Measurements from ENCODE around the gene ADIPOR1. TPM values are rescaled to one million over a fixed set of nuclear protein-coding genes. Genes with fewer than 3 reads are reported as not detected.
A peak's percentile ranks its signal among the peaks of the same experiment; 100 is the strongest.

The ADIPOR1 gene
- total RNA-seq, 1 donor from 2014 or later = 92.9 TPM

DNA sequence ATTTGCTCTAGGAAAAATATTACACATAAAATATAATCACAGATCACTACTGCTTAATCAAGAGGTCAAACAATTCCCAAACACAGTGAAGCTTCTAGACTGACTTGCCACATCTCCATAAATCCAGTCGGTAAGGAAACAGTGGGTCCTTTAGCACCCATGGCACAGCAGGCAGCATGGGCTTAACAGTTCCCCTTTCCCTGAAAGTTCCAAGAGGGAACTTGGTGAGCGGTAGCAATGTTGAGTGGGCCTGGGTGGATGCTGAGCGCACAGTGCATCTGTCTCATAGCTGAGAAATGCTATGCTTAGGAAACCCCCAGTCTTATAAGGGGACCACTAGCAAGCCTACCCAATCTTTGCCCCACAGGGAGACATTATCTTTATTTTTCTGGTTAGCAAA, 16.7 kb upstream of the ADIPOR1 start:
- DNase-seq (ENCODE audit: extremely low read depth, low read depth, low spot score) = no peak

DNA sequence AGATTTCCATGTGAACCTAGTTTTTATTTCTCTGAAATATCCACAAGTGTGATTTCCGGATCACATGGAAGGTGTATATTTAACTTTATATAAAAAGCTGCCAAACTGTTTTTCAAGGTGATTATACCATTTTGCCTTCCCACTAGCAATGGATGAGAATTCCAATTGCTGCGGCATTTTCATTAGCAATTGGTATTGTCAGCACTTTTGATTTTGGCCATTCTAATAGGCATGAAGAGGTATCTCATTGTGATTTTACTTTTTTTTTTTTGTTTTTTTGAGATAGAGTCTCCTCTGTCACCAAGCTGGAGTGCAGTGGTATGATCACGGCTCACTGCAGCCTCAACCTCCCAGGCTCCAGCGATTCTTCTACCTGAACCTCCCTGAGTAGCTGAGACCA, 13.9 kb upstream of the ADIPOR1 start:
- no peak for DNase-seq (ENCODE audit: extremely low read depth, low read depth, low spot score)

DNA sequence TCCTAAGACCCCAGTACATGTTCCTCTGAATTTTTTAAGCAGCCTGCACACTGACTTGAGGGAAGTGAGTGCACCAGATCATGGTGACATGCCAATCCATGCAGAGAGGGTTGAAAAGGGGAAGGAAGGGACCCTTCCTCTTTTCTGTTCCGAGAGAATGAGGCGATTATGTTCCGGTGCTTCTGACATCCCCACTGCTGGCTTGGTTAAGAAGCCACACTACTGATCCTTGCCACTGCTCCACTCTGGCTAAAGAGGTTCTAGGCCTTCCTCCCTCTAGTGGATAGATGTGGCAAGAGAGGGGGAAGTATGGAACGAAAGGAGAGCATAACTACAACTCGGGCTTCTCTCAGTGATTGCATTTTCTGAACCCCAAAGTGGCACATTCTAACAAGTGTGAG, 10.8 kb upstream of the ADIPOR1 start:
- DNase-seq (ENCODE audit: extremely low read depth, low read depth, low spot score) = no peak

DNA sequence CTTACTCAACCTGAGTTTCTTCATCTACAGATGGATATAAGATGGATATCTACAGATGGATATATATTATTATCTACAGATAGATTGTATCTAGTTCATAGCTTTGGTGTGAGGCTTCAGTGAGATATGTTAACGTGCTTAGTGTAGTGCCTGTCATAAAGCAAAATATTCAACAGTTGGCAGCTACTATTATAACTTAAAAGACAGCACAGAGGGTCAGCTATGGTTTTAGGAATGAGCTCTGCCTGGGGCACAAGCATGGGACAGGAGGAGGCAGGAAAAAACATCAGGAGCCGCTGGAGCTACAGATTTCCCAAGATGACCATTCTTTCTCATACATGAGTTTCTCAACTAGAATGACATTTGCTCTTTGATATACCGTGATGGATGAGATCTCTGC, 10.2 kb upstream of the ADIPOR1 start:
- DNase-seq (ENCODE audit: extremely low read depth, low read depth, low spot score) = no peak

DNA sequence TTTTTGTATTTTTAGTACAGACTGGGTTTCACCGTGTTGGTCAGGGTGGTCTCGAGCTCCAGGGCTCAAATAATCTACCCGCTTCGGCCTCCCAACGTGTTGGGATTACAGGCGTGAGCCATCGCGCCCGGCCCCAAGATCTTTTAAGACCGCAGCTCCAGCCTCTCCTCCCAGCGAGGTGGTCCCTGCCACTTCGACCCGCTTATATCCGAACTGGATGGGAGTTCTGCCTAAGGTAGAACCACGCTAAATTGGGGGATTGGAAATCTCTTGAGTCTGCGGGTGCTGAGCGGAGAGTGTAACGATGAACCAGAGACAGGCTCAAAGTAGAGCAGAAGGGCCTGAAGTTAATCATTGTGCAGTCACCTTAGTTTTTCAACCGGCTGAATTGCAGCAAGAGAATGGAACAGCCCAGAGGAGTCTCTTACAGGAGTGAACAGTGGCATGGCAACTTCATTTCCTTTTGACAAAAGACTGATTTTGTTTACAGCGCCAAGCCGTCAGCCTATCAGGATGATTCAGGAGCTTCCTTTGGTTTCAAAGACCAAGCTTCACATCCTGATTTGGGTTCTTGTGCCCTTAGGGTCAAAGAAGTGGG, 9.7 kb upstream of the ADIPOR1 start:
- DNase-seq (ENCODE audit: extremely low read depth, low read depth, low spot score) = no peak

DNA sequence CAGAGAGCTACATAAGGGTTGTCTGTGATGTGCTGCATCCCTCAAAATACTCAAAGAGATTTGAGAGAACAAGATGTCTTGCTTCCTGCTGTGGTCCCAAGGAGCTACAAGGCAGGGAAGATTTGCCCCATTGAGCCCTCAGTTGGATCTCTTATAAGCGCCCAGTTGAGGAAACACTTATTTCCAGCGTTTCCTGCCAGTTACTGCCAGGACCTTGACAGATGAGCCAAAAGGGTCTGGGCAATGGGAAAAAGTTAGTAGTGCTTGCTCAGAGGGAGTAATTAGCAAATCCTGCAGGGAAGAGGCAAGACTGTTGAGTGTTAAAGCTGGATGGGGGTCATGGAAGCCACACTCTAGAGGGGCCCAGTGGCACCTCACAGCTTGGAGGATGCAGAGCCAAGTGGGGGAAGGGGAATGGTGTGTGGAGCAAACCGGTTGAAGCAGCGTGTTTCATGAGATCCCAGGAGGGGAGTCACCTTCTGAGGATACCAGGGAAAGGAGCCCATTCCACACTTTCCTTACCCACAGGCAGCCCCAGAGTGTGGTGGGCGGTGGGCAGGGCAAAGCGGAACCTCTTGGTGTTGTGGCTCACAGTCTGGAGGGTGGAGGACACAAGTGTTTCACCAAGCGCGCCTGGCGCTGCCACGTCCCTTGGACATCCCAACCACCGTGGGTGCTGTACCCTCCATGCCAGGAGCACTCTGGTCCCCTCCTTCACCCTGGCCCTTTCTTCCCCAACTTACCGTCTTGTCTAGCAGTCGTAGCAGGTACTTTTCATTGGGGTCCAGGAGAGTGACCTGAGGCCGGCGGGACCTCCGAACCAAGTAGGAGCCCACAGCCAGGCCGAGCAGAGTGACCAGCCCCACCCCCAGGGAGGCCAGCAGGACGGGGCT, 8.1 kb upstream of the ADIPOR1 start:
- no peak for DNase-seq (ENCODE audit: extremely low read depth, low read depth, low spot score)

DNA sequence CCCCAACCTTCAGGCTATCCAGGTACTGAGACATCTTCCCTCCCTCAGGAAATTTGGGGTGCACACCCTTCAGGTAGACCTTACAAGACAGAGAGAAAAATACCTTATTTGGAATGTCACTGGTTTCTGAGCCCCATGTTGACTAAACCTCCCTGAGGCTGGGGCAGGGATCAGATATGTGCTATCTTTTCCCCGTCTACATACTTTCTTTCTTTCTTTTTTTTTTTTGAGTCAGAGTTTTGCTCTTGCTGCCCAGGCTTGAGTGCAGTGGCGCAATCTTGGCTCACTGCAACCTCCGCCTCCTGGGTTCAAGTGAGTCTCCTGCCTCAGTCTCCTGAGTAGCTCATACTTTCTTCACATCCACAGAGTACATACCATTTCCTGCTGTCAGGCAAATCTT, 7.3 kb upstream of the ADIPOR1 start:
- no peak for DNase-seq (ENCODE audit: extremely low read depth, low read depth, low spot score)

DNA sequence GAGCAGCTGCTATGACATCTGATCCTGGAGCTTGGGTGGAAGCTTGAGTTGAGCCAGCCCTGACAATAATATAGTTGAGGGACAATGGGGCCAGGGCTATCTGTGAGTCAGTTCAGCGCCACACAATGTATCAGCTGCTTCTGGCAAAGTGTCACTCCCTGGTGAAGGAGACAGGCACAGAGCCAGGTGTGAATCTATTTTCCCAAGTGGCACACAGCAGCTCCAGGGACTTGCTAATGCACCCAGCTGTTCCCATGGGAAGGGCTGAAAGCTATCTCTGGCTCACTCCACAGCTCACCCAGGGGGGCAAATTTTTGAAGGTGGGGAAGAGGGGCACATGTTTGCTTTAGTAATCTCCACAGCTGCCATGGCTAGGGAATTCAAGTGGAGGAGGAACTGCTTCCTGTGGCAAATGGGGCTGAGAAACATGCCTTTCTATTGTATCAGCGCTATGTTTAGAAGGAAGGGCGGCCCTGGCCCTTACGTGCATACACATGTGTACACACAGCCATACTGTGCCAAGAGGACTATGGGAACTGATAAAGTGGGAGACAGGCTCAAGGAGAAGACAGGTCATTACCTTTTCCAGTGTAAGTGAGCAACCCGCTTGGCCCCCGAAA, 6.8 kb upstream of the ADIPOR1 start:
- no peak for DNase-seq (ENCODE audit: extremely low read depth, low read depth, low spot score)

DNA sequence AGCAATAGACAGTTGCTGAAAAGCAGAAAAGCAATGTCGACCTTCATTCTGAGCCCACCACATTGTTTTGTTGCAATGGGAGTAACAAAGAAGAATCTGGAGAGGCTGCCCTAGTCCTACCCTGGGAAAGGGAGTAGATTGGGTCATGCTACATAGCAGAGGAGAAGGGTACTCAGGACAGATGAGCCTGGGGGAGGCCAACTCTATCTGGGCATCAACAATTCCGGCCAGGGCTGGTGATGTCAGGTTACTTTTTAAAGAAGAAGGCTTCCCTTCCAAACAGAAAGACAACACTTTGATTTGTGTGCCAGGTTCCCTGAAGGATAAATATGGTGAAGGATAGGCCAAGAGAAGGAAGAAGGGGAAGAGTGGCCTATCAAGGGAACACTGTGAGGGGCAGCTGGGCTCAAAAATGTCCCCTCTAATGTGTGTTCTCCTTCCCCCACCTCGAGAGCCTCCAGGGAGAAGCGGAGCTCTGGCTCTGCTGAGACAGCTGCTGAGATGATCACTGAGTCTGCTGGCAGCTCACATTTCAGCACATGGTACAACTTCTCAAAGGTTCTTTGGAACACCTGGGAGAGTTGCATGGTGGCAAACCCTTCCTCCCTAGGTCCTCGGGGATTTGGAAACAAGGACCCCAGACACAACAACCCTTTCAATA, 3.2 kb upstream of the ADIPOR1 start:
- DNase-seq (ENCODE audit: extremely low read depth, low read depth, low spot score) = no peak

DNA sequence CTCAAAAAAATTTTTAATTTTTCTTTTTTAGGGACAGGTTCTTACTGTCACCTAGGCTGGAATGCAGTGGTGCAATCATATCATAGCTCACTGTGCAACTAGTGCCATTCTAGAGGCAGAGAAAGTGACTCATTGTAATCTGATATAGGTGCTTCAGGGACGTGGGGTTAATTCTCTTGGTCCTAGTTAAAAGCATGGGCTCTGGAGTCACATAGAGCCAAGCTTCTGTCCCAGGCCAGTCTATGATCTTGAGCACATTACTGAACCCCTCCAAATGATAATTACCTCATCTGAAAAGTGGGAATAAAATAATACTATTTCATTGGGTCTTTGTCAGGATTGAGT, 1.1 kb upstream of the ADIPOR1 start:
- DNase-seq (ENCODE audit: extremely low read depth, low read depth, low spot score) = no peak

DNA sequence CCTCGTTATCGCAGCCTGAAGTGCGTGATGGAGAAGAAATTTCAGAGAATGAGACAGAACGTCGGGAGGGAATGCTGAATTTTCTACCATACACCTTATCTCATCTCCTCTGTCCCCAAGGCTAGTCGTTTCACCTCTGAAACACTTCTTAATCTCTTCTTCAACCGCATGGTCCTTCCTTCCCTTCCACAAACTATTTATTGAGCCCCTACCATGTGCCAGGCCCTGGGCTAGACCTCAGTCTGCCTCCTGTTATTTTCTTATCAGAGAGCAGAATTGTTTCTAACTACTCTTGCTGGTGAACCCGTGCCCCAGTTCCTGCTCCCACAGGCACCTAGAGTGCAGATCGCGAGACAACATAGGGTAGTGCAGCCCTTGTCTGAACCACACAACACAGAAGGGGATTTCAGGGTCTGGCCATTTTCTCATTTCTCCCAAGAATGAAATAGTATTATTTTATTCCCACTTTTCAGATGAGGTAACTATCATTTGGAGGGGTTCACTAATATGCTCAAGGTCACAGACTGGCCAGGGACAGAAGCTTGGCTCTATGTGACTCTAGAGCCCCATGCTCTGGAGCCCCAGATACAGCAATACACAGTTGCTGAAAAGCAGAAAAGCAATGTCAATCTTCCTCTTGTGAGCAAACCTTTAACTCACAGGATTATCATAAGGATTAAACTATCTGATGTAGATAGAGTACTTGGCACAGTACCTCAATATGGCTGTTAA, 598 bp upstream of the ADIPOR1 start:
- DNase-seq (ENCODE audit: extremely low read depth, low read depth, low spot score) = no peak

DNA sequence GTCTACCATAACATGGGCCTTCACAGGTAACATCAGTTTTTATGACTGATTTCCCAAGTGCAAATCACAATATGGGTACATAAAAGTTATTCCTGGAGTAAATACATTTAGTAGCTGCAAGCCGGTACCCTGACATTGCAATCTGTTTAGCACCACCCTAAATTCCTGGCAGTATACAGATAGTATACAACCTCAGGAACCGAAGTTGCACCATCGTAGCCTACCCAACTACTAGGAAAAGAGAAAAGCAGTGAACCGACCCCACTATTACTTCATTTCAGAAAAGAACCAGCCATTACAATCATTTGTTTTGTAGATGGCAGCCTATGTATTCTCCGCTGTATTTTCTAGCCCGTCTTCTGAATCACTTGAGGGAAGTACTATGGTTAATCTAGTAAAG, 1.1 kb downstream of the ADIPOR1 start:
- no peak for DNase-seq (ENCODE audit: extremely low read depth, low read depth, low spot score)

DNA sequence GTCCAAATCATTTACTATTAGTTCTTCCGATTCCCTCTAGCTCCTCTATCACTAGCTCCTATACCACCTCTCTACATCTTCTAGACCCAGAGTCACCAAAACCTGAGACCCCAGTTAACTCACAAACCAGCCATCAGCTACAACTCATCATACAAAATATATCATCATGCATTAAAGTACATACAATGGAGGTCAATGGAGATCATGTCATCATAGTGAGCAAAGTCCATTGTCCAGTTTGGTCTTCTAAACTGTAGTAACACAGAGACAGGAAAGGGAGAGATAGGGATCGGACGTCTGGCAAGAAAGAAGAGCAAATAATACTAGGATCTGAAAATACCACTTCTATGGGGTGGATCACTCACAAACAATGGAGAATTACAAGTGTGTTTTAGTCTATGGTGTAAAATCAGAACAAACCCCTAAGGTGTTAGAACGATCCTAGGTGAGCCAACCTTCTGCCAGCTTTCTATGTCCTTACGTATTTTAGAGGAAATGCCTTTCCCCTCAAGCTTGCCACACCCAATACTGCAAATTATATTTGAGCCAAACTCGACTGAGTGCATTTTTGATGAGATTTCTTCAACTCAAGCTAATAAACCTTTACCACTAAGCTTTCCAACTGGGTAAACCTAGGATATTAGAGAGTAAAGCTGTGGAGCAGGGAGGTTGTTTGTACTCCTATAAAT, 3.9 kb downstream of the ADIPOR1 start:
- no peak for DNase-seq (ENCODE audit: extremely low read depth, low read depth, low spot score)

DNA sequence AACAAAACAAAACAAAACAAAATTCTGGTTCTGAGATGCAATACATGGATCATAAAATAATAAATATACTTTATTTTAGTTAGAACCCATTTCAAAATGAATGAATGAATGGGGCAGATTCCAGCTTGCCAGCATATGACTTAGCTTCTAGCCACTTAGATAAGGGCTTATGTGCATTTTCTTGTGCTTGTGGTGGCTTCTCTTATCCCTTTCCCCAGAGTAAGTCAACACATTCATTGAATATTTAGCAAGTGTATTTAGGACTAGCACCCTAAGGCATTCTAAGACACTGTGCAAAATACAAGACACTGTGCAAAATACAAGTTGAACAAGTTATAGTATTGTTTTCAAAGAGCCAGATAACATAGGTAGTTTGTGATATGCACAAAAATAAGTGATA, 4.7 kb downstream of the ADIPOR1 start:
- DNase-seq (ENCODE audit: extremely low read depth, low read depth, low spot score) = no peak

DNA sequence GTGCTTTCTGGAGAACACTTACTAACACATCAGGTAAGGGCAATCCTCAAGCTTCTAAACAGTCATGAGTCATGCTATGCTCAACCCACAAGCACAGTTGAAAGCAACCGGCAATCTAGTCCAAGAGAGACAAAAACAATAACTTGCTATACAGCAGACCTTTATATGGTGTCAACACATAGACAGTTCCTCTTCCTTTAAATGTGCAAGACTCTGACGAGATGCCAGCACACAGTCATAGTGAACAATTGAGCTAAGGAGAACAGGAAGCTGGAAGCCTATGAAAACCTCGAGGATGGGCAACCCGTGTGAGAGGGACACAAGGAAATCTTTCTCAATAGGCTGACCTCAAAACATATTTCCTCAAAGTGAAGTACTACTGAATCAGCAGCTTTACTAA, 5.3 kb downstream of the ADIPOR1 start:
- peak; percentile 68 for DNase-seq (ENCODE audit: extremely low read depth, low read depth, low spot score)

DNA sequence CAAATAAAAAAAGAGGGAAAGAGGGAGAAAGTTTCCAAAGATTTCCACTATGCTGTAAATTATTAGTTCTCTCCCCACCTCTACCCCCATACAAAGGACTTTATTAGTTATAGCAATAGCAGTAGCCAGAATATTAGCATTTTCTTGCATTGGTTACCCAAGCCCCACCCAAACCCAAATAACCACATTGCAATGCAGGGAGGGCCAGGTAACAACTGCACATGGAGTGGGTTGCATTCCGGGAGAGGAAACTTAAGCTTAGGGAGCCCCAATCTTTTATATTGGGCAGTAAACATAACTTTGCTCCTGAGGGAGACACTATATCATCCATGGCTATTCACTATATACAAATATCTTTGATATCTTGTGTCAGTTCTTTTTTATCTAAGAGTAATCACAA, 6.0 kb downstream of the ADIPOR1 start:
- DNase-seq (ENCODE audit: extremely low read depth, low read depth, low spot score) = no peak

DNA sequence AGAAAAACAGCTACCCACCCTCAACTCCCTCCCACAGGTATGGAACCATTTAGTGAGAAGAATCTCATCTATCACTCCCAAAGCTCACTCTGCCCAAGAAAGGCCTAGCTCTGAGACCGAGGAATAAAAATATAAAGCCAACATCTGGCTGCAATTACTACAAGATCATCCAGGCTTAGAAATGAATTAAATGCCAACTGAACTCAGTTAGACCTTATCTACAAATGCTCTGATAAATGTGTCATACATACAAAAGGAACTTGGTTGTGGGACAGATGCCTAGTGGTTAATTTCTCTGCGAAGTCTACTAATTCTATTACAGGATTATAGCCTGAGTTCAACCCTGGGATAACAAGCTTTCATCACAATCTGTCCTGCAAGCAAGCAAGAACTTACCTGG, 6.7 kb downstream of the ADIPOR1 start:
- no peak for DNase-seq (ENCODE audit: extremely low read depth, low read depth, low spot score)

DNA sequence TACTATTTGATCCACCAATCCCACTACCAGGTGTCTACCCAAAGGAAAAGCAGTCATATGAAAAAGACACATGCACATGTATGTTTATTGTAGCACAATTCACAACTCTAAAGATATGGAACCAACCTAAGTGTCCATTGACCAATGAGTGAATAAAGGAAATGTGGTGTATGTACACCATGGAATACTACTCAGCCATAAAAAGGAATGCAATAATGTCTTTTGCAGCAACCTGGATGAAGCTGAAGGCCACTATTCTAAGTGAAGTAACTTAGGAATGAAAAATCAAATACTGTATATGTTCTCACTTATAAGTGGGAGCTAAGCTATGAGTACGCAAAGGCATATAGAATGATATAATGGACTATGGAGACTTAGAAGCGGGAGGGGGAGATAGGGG, 12.6 kb downstream of the ADIPOR1 start:
- DNase-seq (ENCODE audit: extremely low read depth, low read depth, low spot score) = no peak

DNA sequence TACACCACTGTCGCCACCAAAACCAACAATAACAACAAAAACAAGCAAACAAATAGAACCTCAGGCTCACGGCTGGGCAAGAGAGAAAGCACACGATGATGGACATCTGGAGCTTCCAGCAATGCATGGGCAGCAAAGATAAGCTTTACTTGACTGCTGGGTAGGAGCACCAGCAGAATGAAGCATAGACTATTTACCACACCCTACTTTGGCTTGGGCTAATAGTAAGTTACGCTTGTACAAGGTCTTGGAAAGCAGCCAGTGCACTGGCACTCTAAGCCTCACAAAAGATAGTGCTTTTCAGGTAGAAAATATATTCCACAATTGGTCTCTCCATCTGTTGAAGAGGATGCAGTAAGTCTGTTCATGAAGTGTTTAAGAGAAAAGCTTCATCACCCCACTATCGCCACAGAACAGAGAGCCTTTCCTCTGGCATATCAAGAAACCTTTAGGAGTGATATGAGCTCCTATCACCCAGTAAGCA, 13.6 kb downstream of the ADIPOR1 start:
- DNase-seq (ENCODE audit: extremely low read depth, low read depth, low spot score) = no peak

DNA sequence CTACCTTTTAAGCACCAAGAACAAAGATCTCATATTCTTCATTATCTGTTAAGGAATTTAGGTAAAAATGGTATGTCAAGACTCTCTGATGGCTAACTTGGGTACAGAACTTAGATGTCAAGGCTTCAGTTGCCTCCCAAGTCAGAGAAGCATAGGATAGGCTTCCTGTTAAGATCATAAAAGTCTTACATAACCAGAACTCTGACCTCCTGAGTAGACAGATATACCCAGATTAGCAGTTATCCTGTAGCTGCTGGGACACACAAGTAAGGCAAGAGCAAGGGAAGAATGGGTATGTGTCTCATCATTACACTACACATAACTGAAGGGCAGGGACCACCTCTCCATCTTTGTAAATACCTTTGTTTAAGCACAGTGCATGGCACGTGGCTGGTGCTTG, 15.7 kb downstream of the ADIPOR1 start:
- no peak for DNase-seq (ENCODE audit: extremely low read depth, low read depth, low spot score)

Measured in glomerular endothelial cell (primary cell).